Right lobe of liver (tissue), 6 donors: Measurements from ENCODE around the gene FBXL17. TPM values are rescaled to one million over a fixed set of nuclear protein-coding genes. Genes with fewer than 3 reads are reported as not detected.
A peak's percentile ranks its signal among the peaks of the same experiment; 100 is the strongest.

ENCODE experiments used
- ATAC-seq, 4 donors: fragments of 200-7000 bp; cut with Tn5 transposase; one replicate each; pipeline ENCODE4 v1.9.1; 2020; ENCODE audit warnings: mild to moderate bottlenecking in 4 of 4, moderate library complexity in 4 of 4
- DNase-seq, 3 donors: peaks; one replicate each; pipeline ENCODE4 v3.0.0-alpha.2; 2020
- H3K27ac ChIP-seq, 3 donors: fragments of 200-600 bp; one replicate each; pipeline ENCODE4 v1.8.0; 2022
- H3K27me3 ChIP-seq, 2 donors: fragments of 200-600 bp; one replicate each; pipeline ENCODE4 v1.8.0; 2022
- H3K36me3 ChIP-seq, 4 donors: fragments of 200-600 bp; sonication (generic) in 1 of 4; one replicate each; pipeline versions ENCODE4 v1.5.1 to v1.8.0; 2017 to 2022; ENCODE audit warnings: control low read depth in 1 of 4
- H3K4me1 ChIP-seq, 4 donors: fragments of 200-600 bp; sonication (generic) in 1 of 4; one replicate each; pipeline versions ENCODE4 v1.5.1 to v1.8.0; 2017 to 2022; ENCODE audit warnings: control low read depth in 1 of 4
- H3K4me3 ChIP-seq, 3 donors: fragments of 200-600 bp; one replicate each; pipeline ENCODE4 v1.8.0; 2022
- H3K9me3 ChIP-seq, 4 donors: fragments of 200-600 bp; sonication (generic) in 1 of 4; one replicate each; pipeline versions ENCODE4 v1.5.1 to v1.8.0; 2017 to 2022; ENCODE audit warnings: control low read depth in 1 of 4
- POLR2A ChIP-seq: fragments of 450-650 bp; IDR thresholded peaks from one replicate; pipeline ENCODE4 v1.6.1; 2017; ENCODE audit warnings: antibody characterized with exemption, mild to moderate bottlenecking
- WGBS: methylation state at CpG from one replicate; pipeline ENCODE4 v1.1.6; 2018; ENCODE audit warnings: low coverage, low lambda C conversion rate; ENCODE audit not compliant: insufficient coverage; ENCODE audit errors: missing lambda C conversion rate; 5-methylcytosine and 5-hydroxymethylcytosine counted together
- intact Hi-C, 2 donors: fragments of 100-400 bp; cut with DNase I; formaldehyde crosslinking; loops; one replicate each; pipeline versions ENCODE4 v1.11.2 to v1.14.1; 2022
- total RNA-seq, 6 experiments: library from RNA; depleted of rRNA in 2 of 6; stranded (reverse); fragments of >200 nt in 2 of 6; fragmentation: NEBNext Ultra II Directional in 3 of 6; extraction: Animal tissue kit (Norgen Biotek cat#: 25700) in 3 of 6; gene quantifications; one replicate each; pipeline versions ENCODE4 v1.1.0 to v1.2.4, GENCODE V29; 2016 to 2023
- TF ChIP-seq, protein P1 (sequence below), 4 donors: fragments of 200-600 bp in 3 of 4; fragments of 450-650 bp in 1 of 4; IDR thresholded peaks; one replicate each; pipeline versions ENCODE4 v1.5.1 to v1.8.0; 2016 to 2022; ENCODE audit warnings: antibody characterized with exemption in 4 of 4, mild to moderate bottlenecking in 2 of 4
- donor health status: DM: no; HTN: yes; CAD: no.
- donor health status: DM: no; HTN: no; CAD: no.
- donor health status: DM: no; HTN: no; CAD: no.
- donor health status: DM: no; HTN: yes; CAD: no.
- donor health status: DM: no; HTN: yes; CAD: no.

The FBXL17 gene
- total RNA-seq, 6 experiments from 2014 or later = 7.7 to 10.6 (median 9.1) TPM

GRCh38 chr5:108101130-108101529 lies 280.8 kb downstream of the FBXL17 start:
- H3K4me1 ChIP-seq = no peaks in the 10 kb centered on the region
- H3K36me3 ChIP-seq = no peaks in the 10 kb centered on the region
- no peaks in the 10 kb centered on the region for H3K9me3 ChIP-seq
- H3K4me3 ChIP-seq = no peak overlapping the region
- TF ChIP-seq, protein P1, sequence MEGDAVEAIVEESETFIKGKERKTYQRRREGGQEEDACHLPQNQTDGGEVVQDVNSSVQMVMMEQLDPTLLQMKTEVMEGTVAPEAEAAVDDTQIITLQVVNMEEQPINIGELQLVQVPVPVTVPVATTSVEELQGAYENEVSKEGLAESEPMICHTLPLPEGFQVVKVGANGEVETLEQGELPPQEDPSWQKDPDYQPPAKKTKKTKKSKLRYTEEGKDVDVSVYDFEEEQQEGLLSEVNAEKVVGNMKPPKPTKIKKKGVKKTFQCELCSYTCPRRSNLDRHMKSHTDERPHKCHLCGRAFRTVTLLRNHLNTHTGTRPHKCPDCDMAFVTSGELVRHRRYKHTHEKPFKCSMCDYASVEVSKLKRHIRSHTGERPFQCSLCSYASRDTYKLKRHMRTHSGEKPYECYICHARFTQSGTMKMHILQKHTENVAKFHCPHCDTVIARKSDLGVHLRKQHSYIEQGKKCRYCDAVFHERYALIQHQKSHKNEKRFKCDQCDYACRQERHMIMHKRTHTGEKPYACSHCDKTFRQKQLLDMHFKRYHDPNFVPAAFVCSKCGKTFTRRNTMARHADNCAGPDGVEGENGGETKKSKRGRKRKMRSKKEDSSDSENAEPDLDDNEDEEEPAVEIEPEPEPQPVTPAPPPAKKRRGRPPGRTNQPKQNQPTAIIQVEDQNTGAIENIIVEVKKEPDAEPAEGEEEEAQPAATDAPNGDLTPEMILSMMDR (IDR thresholded peaks at IDR 0.05) = no peak
- no peak for TF ChIP-seq POLR2A
- no peak overlapping the region for H3K27ac ChIP-seq
- ATAC-seq = peak in 3 of 4 donors; percentile 39 to 70 (median 57)
- no peaks in the 10 kb centered on the region for H3K27me3 ChIP-seq
- intact Hi-C loops = no loop called here
- no peak for DNase-seq
- 29% methylated on average over 1 of the region's 1 CpG for WGBS

- intact Hi-C loops = no loop called here
- no peak overlapping the region for H3K27ac ChIP-seq
- TF ChIP-seq POLR2A = no peak
- TF ChIP-seq, protein P1 (IDR thresholded peaks at IDR 0.05) = no peak
- no peak overlapping the region for H3K4me3 ChIP-seq
- no peaks in the 10 kb centered on the region for H3K9me3 ChIP-seq
- H3K27me3 ChIP-seq = no peaks in the 10 kb centered on the region
- H3K36me3 ChIP-seq = no peaks in the 10 kb centered on the region
- ATAC-seq = no peak
- no peak for DNase-seq
- 54% methylated on average over 1 of the region's 1 CpG for WGBS
- H3K4me1 ChIP-seq = no peaks in the 10 kb centered on the region
Measured at GRCh38 chr5:108094800-108095199, 287.1 kb downstream of the FBXL17 start.

DNA sequence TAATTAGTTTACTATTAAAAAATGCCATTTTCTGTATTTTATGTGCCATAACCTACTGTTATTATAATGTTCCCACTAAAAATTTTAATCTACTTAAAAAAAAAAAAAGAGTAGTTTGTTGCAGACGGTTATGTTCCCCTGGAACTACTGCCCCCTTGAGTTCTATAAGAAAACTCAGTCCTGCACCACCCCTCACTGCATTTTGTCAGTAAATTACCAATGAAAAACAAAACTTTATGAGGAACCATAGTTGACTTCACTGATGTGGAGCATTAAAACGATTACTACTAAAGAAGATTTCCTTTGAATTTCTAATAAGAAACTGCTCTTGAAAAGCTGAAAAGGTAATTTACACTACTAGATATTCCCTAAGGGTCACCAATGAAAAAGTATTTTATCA lies 288.7 kb downstream of the FBXL17 start:
- no peak for ATAC-seq

DNA sequence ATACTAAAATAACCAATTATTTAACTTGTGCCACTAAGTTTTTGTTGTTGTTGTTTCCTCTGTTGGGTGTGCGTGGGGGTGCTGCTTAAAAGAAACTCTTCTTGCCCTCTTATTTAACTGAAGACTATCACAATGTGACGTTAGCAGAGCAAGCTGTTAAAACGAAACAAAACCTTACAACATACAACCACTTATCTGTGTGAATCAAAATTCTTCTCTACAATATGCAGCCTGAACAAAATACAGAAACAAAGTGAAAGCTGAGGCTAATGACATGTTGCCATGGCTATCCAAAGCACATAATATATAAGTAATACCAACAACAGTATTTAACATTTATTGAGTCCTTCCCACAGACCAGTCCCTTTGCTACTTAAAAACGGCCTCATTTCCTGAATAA lies 291.0 kb downstream of the FBXL17 start:
- WGBS = 87% methylated on average over 4 of the region's 4 CpGs

More for the DNA sequence above, 288.7 kb downstream of the FBXL17 start:
- no peaks in the 10 kb centered on the region for H3K27me3 ChIP-seq
- H3K4me3 ChIP-seq = no peak overlapping the region
- intact Hi-C loops = no loop called here
- no peaks in the 10 kb centered on the region for H3K9me3 ChIP-seq
- no peaks in the 10 kb centered on the region for H3K4me1 ChIP-seq
- no peak for DNase-seq
- TF ChIP-seq POLR2A = no peak
- TF ChIP-seq, protein P1 (IDR thresholded peaks at IDR 0.05) = peak in 3 of 4 donors; percentile 23 to 36 (median 25)
- no peak overlapping the region for H3K27ac ChIP-seq
- no peaks in the 10 kb centered on the region for H3K36me3 ChIP-seq
- WGBS = 35% methylated on average over 2 of the region's 2 CpGs

More for the DNA sequence above, 291.0 kb downstream of the FBXL17 start:
- H3K9me3 ChIP-seq = no peaks in the 10 kb centered on the region
- H3K4me1 ChIP-seq = no peaks in the 10 kb centered on the region
- no peaks in the 10 kb centered on the region for H3K36me3 ChIP-seq
- no peak overlapping the region for H3K4me3 ChIP-seq
- intact Hi-C loops = no loop called here
- DNase-seq = no peak
- H3K27ac ChIP-seq = no peak overlapping the region
- no peaks in the 10 kb centered on the region for H3K27me3 ChIP-seq
- no peak for ATAC-seq
- TF ChIP-seq POLR2A = no peak
- TF ChIP-seq, protein P1 (IDR thresholded peaks at IDR 0.05) = no peak
